H1 (cell line): ENCODE results near the gene GPBP1.

Experiments
- CTCF ChIP-seq, 3 experiments: IDR thresholded peaks; 1 replicate in 2 of 3; 2 replicates in 1 of 3; pipeline versions ENCODE4 v1.5.1 to v1.6.1; 2011; ENCODE audit warnings: low read length in 3 of 3, mild to moderate bottlenecking in 3 of 3, inconsistent platforms in 2 of 3, low read depth in 1 of 3, moderate library complexity in 1 of 3; ENCODE audit not compliant: insufficient read depth in 1 of 3; ENCODE audit errors: control extremely low read depth in 1 of 3
- RXRA ChIP-seq: IDR thresholded peaks from 2 replicates; pipeline ENCODE4 v1.6.1; 2011; ENCODE audit warnings: low read depth, mild to moderate bottlenecking, low read length, moderate library complexity; ENCODE audit not compliant: insufficient read depth
- SP2 ChIP-seq: IDR thresholded peaks from 2 replicates; pipeline ENCODE4 v1.6.1; 2012; ENCODE audit warnings: mild to moderate bottlenecking, low read length, inconsistent platforms
- TCF12 ChIP-seq: IDR thresholded peaks from 2 replicates; pipeline ENCODE4 v1.6.1; 2011; ENCODE audit warnings: low read depth, mild to moderate bottlenecking, low read length

DNA sequence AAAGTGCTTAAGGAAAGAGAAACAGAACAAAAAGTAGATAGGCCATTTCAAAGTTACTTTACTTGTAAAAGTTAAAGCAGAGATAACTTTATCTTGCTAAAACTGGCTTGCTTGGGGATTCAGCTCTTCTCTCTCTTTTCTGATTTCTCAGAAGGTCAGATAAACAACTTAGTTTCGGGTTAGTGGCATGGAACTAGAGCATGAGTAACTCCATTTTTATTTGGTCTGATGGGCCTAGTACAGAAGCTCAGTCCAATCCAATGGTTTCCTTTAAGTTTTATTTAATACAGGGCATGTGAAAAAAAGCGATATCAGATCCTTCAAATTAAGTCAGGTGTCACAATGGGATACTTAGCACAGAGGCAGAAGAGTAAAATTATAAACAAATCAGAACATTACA is 18.8 kb upstream of the GPBP1 start:
- TF ChIP-seq CTCF (IDR thresholded peaks at IDR 0.05; ENCODE audit: control extremely low read depth in 1 of 3, insufficient read depth in 1 of 3, low read depth in 1 of 3, low read length in 3 of 3) (no peak), SP2 (no peak), TCF12 (no peak), RXRA (no peak)
